HG03460 (cell line): ENCODE measurements around the gene NTF3.

ENCODE experiments used
- ATAC-seq: cut with Tn5 transposase; IDR thresholded peaks from one replicate; pipeline ENCODE4 v1.9.1; 2021; ENCODE audit not compliant: unreplicated experiment

NTF3 gene

GRCh38 chr12:5456030-5456429 lies 24.1 kb downstream of the NTF3 start:
- ATAC-seq = no peak

- no peak for ATAC-seq
Measured at GRCh38 chr12:5456906-5457305, 25.0 kb downstream of the NTF3 start.

GRCh38 chr12:5458229-5459050 lies 26.5 kb downstream of the NTF3 start:
- no peak for ATAC-seq

GRCh38 chr12:5459051-5459782 lies 27.3 kb downstream of the NTF3 start:
- no peak for ATAC-seq

GRCh38 chr12:5460817-5461216 lies 28.9 kb downstream of the NTF3 start:
- ATAC-seq = no peak

GRCh38 chr12:5461966-5462365 lies 30.1 kb downstream of the NTF3 start:
- no peak for ATAC-seq

- ATAC-seq = no peak
Measured at GRCh38 chr12:5464096-5464495, 32.2 kb downstream of the NTF3 start.

GRCh38 chr12:5465384-5465783 lies 33.5 kb downstream of the NTF3 start:
- ATAC-seq = no peak

GRCh38 chr12:5466521-5466960 lies 34.6 kb downstream of the NTF3 start:
- no peak for ATAC-seq

GRCh38 chr12:5467931-5468330 lies 36.0 kb downstream of the NTF3 start:
- ATAC-seq = no peak

- ATAC-seq = no peak
Measured at GRCh38 chr12:5470221-5470620, 38.3 kb downstream of the NTF3 start.

- no peak for ATAC-seq
Measured at GRCh38 chr12:5470703-5471102, 38.8 kb downstream of the NTF3 start.

- no peak for ATAC-seq
Measured at GRCh38 chr12:5473076-5473782, 41.3 kb downstream of the NTF3 start.

GRCh38 chr12:5473783-5474116 lies 41.8 kb downstream of the NTF3 start:
- ATAC-seq = no peak

- no peak for ATAC-seq
Measured at GRCh38 chr12:5476356-5476755, 44.4 kb downstream of the NTF3 start.

GRCh38 chr12:5478081-5478706 lies 46.3 kb downstream of the NTF3 start:
- ATAC-seq = no peak

GRCh38 chr12:5479761-5480160 lies 47.9 kb downstream of the NTF3 start:
- no peak for ATAC-seq

- no peak for ATAC-seq
Measured at GRCh38 chr12:5480218-5480937, 48.5 kb downstream of the NTF3 start.

- ATAC-seq = no peak
Measured at GRCh38 chr12:5480938-5481303, 49.0 kb downstream of the NTF3 start.

- ATAC-seq = no peak
Measured at GRCh38 chr12:5481645-5482044, 49.7 kb downstream of the NTF3 start.

- no peak for ATAC-seq
Measured at GRCh38 chr12:5484426-5484825, 52.5 kb downstream of the NTF3 start.
